Islet of Langerhans (tissue), 1 donor: ENCODE data around the gene SKIDA1.
"Not testable (repeated sequence)": the region's sequence is repeated elsewhere in the genome, so short reads cannot be mapped to it uniquely, and the experiment has no call there.

Experiments used
- FAIRE-seq: peaks from one replicate; lab custom pipeline; 2011; peaks lifted over from hg19 to GRCh38; lab: Jason Lieb, UNC

SKIDA1 gene

DNA sequence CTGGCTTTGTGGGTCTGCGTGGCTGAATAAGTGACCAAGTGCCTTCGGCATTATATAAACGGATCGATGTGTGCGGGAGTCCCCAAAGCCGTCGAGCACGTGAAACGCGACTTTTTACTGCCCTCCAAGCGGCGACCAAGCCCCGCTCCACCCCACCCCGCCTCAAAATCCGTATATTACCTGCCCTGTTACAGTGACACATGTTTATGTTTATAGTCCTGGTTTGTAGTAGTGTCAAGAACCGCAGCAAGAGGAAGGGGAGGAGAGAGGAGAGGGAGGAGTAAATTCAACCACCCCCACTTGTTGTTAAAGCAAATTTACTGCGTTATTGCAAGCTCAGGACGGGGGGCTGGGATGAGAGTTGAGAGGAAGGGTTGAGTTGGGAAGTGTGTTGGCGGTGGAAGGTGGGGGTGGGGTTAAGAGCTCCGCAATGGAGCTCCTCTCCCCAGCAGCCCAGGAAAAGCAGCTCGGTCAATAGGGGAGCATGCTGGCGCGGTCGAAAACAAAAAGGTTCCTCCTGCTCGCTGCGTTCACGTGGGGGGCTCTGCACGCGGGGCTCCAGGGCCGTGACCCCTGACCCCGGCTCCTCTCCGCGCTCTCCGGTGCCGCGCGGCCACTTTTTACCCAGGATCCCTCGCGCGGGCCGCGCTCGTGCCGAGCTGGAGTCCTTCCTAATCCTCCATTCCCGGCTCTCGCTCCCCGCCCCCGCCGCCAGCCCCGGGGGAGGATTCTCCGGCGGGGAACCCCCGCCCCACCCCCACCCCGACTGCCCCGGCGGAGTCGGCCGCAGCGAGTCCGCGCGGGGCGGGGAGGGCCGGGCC is at the start of gene SKIDA1:
Gene SKIDA1, minus strand, starts transcription at position 316 of the 821 bp plus-strand sequence. CDS start 7,860 bp downstream, outside the sequence.
- FAIRE-seq = no peak

DNA sequence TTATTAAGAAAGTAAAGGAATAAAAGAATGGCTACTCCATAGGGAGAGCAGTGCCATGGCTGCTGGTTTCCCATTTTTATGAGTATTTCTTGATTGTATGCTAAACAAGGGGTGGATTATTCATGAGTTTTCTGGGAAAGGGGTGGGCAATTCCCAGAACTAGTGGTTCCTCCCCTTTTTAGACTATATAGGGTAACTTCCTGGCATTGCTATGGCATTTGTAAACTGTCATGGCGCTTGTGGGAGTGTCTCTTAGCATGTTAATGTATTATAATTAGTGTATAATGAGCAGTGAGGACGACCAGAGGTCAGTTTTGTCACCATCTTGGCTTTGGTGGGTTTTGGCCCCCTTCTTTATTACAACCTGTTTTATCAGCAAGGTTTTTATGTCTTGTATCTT is 49.0 kb upstream of the SKIDA1 start:
- FAIRE-seq = not testable (repeated sequence)

DNA sequence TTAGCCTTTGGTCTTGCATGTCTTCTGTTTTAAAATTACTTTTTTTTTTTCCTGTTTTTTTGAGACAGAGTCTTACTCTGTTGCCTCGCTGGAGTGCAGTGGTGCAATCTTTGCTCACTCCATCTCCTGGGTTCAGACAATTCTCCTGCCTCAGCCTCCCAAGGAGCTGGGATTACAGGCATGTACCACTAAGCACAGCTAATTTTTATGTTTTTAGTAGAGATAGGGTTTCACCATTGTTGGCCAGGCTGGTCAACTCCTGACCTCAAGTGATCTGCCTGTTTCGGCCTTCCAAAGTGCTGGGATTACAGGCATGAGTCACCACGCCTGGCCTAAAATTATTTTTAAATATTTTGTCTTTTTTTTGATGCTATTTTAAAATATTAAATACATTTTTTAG is 47.1 kb upstream of the SKIDA1 start:
- no peak for FAIRE-seq

DNA sequence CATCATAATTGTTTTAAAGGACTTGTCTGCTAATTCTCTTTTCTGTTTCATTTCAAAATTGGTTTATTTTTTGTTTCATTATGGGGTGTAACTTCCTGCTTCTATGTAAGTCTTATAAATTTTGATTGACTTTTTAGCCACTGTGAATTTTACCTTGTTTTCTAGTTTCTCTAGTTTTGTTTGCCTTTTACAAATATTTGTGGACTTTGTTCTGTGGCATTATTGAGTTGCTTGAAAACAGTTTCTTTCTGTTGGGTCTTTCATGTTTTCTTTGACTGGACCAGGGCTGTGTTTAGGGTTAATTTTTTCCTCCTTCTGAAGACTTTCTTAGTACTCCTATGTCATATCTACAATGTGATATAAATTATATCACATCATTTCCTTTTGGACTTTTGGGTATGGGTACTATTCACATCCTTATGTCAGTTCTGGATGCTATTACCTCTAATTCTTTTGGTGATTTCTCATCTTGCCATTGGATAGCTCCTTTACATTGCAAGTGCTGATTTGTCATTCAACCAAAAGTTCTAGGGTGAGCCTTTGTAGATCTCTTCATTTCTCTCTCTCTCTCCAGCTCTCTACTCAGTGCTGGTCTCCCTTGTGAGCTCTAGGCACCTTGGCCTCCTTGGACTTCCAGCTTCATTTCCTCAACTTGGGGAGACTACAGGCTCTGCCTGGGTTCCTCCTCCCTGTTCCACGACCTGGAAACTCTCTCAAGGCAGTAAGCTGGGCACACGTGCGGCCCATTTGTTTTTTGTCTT is 45.5 kb upstream of the SKIDA1 start:
- FAIRE-seq = peak; percentile 33

DNA sequence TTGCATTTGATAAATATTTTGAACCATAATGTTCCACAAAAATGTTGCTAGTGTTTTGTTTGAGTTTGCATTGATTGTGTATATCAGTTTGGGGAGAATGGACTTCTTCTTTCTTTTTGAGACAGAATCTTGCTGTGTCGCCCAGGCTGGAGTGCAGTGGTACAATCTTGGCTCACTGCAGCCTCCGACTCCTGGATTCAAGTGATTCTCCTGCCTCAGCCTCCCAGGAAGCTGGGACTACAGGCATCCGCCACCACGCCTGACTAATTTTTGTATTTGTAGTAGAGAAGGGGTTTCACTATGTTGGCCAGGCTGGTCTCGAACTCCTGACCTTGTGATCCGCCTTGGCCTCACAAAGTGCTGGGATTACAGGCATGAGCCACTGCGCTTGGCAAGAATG is 33.5 kb upstream of the SKIDA1 start:
- FAIRE-seq = not testable (repeated sequence)

DNA sequence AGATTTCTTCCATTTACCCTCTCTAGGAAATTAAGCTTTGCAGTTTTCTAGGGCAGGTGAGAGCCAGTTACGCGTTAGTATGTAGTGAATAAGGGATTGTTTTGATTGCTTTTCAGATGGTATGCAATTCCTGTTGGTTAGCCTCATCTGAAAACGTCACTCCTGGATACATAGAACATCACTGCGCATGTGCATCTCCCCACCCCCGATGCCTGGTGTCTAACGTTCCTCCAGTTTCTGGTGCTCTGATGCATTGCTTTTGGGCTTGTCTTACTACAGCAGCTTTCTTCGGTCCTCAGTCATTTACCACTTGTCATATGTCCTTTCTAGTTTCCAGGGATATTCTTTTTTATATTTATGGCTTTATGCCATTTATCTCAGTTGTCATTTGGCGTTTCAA is 31.0 kb upstream of the SKIDA1 start:
- no peak for FAIRE-seq

DNA sequence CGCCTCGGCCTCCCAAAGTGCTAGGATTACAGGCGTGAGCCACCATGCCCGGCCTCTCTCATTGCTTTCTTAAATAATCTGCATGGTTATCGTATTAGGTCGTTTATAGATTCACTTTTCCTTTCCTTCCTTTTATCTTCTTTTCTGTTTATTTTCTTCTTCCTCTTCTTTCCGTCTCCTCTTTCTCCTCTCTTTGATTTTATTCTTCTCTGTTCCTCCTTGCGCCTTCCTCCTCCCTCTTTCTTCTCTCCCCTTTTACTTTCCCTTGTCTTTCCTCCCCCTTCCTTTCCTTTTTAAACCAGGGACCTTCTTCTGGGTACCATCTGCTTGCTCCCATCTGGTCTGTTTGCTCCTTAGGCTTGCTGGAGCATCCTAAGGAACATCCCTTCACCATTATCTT is 27.2 kb upstream of the SKIDA1 start:
- FAIRE-seq = no peak

DNA sequence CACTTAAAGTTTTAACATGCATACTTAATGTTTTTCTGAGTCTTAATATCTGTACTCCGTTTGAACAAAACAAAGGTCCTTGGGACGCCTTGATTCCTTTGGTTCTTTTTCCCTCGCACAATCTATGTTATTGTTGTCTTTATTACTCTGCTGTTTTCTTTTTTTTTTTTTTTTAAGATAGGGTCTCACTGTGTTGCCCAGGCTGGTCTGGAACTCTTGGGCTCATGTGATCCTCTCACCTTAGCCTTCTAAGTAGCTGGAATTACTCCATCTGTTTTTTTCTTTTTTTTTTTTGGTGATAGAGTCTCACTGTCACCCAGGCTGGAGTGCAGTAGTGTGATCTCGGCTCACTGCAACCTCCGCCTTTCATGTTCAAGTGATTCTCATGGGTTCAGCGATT is 21.8 kb upstream of the SKIDA1 start:
- FAIRE-seq = no peak

DNA sequence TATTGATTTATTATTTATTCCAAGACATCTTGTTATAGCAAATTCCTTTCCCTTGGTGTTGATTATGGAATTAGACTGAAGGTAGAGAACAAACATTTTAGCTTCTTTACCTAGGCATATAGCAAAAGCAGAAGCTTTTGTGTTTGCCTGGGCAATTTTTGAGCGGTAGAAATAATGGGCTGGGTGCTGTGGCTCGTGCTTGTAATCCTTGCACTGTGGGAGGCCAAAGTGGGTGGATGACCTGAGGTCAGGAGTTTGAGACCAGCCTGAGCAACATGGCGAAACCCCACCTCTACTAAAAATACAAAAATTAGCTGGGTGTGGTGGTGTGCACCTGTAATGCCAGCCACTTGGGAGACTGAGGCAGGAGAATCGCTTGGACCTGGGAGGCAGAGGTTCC is 15.2 kb upstream of the SKIDA1 start:
- not testable (repeated sequence) for FAIRE-seq

DNA sequence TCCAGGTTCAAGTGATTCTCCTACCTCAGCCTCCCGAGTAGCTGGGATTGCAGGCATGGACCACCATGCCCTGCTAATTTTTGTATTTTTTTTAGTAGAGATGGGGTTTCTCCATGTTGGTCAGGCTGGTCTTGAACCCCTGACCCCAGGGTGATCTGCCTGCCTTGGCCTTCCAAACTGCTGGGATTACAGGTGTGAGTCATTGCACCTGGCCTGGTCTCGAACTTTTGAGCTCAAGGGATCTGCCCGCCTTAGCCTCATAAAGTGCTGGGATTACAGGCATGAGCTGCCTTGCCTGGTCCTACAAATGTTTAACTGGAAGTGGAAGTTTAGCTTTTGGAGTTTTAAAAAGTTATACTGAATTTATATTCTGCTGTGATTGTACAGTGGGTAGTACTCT is 11.4 kb upstream of the SKIDA1 start:
- no peak for FAIRE-seq

DNA sequence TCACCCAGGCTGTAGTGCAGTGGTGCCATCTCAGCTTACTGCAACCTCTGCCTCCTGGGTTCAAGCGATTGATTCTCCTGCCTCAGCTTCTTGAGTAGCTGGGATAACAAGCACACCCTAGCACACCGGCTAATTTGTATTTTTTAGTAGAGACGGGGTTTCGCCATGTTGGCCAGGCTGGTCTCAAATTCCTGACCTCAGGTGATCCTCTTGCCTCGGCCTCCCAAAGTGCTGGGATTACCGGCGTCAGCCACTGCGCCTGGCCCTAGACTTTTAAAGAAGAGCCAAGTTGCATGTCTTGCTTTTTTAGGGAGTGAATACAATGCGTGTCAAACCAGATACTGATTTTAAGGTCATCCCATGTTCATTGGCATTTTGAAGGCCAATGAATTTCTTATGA is 10.5 kb upstream of the SKIDA1 start:
- FAIRE-seq = not testable (repeated sequence)

DNA sequence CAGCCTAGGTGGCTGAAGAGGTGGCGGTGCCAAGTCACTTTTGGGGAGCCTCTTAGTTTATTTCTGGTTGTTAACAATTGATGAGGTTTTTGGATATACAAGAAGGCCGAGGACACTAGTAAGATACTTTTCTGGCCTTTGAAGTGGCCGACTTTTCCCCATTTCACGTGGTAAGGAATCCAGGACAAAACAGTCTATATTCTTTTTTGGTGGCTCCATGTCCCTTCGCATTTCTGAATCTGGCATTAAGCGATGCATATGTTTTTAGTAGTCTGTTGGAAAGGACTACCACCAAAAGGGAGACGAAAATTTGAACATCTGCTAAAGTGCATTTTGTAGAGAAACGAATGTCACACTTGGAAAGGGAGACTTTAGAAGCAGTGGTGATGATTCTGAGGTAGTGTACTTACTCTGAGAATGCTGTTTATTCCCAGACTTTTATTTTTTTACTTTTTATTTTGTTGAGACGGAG is 10.0 kb upstream of the SKIDA1 start:
- no peak for FAIRE-seq

DNA sequence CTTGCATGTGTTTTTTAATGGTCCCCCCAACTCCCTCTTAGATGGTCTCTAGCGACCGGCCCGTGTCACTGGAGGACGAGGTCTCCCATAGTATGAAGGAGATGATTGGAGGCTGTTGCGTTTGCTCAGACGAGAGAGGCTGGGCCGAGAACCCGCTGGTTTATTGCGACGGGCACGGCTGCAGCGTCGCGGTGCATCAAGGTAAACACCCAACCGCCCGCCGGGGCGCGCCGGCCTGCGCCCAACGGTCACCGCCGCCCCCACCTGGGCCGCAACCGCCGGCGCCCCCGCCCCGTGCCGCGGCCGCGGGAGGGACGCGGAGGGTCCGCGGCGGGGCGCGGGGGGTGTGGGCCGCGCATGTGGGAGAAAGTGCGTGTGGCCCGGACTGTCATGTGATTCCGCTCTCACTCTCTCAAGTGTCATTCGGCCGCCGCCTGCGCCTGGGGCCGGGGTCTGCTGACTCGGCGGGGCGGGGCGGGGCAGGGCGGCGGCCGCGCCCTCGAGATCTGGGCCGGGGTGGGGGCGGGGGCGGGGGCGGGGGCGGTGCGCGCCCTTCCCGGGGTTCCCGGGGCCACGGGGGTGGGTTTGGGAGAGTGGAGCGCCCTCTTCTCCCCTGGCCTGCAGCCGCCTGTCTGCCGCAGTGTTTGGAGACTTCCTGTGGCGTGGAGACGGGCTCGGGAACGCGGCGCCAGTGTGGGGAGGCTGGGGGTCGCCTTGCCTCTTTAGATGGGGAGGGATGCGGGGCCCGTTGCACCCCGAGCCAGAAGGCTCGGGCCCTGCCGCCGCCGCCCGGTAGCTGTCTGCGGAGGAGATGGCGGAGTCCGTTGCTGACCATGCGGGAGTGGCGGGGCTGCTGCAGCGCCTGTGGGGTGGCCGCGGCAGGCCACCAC is 9.4 kb upstream of the SKIDA1 start:
- no peak for FAIRE-seq

DNA sequence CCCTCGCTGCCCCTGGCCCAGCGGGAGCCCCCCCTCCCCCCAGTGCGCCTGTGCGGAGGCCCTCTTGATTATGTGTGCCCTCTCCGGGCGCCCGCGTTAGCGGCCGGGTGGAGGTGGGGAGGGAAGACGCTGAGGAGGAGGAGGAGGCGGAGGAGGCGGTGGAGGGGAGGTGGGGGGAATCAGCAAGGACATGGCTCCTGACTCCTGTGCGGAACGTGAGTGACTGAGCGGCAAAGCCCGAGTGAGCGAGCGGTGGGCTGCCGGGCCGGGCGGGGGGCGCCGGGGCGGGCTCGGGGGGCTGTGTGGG is 8.8 kb upstream of the SKIDA1 start:
- FAIRE-seq = no peak

DNA sequence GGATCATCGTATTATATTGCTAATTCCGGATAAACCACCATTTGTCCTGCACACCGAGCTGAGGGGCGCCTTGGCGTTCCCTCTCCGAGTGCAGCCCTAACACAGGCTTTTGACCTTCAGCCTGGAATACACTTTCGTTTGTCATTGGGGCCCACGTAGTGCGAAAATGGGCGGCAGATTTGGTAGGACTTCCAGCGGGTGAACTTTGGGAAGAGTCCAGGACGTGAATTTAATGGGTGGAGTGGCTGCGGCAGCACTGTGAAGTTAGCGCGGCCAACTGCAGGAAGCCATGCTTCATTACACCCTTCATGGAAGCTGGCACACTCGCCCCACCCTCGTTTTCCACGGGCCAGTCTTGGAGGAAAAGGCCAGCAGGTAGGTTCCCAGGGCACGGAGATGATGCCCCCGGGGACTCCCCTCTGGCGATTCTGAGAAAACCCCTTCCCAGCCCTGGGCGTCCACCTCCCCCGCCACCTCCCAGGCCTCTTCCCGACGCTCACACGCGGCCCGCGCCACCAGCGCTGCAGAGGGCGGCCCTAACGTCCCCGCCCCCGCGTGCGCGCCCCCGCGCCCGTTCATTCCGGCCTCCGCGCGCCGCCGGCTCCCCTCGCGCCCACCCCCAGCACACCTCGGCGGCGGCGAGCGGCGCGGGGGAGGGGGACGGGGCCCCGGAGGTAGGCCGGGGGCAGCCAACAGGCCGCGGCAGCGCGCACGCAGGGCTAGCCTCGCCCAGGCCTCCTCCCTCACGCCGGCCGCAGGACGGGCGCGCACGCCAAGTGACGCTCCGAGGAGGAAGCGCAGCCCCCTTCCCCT is 8.2 kb upstream of the SKIDA1 start, which contains the start of gene MLLT10:
Gene MLLT10, plus strand, starts transcription at position 766 of the 813 bp plus-strand sequence. CDS start 413 bp downstream, outside the sequence.
- FAIRE-seq = no peak

DNA sequence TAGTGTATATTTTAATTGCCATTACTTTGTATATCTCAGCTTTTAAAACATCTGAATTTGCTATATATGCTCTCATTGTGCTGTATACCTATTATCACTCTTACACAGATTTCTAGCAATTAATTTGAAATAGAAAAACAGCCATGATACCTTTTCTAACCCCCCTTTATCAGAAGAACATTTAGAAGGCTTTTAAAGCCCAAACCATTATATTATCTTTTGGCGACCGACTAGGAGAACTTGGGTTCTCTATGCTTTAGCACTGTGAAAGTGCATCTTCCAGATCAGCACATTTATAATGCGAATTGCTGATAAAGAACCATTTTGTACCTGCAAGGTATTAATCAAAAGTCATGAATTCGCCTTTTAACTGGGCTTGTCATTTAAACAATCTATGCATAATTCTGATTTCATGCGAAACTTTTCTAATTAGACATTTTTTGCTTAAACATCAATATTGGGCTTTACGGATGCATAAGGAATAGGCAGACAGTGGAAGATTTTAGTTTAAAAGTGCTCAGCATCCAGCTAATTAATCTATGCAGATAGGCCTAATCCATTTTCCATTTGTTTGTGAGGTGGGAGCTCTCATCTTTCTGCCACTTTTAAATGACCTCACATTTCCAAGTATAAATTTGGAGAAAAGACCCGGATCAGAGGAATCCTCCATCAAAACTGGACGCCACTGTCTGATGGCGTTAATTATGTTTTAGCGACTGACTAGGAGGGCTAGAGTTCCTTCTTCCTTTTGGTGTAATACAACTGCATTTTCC is 7.4 kb upstream of the SKIDA1 start:
- FAIRE-seq = peak; percentile 84

DNA sequence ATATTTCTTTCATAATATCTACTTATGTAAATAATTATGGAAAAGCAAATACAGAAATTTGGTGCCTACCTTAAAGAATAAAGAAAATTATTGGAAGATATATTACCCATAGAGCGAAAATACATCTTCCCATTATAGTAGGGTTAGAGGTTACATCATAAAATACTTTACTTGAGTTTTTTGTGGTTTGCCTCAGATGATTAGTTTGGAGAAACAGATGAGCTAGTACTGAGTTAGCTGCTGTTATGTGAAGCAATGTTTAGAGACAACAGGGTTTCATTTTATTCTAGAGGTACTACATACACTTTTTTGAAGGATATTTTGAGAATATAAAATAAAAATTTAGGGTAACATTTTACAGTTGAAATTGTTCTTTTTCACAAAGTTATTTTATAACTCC is 5.7 kb upstream of the SKIDA1 start:
- peak; percentile 9 for FAIRE-seq

DNA sequence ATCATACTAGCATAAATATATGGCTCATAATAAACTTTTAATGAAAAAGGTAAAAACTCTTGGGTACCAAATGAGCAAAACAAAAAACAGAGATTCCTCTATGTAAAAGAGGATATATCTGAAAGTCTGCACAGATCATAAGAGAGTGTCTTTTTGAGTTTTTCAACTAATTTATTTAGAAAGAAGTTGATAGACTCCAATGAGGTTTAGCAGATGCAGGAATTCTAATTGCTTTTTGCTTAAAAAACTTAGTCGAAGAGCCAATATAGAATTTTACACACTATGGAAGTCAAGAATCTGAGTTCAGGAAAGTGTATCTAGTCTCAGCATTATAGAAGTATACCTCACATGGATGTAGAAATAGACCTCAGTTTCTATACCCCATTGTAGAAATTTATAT is 5.2 kb upstream of the SKIDA1 start:
- FAIRE-seq = peak; percentile 68

DNA sequence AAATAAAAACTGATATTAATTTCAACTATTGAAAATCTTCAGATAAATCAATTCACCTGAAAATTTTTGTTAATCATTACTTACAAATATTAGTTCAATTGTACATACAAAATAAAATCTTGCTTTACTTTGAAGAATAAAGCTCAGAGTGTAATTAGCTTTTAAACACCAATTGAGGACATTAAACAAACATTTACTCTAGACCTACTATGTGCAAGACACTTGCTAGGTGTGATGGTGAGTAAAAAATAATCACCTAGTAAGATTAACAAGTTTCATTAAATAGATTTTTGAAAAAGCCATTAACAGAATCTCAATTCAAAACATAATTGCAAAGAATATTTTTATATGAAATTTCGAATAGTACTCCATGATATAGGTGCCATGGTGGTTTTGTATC is 4.7 kb upstream of the SKIDA1 start:
- peak; percentile 27 for FAIRE-seq

DNA sequence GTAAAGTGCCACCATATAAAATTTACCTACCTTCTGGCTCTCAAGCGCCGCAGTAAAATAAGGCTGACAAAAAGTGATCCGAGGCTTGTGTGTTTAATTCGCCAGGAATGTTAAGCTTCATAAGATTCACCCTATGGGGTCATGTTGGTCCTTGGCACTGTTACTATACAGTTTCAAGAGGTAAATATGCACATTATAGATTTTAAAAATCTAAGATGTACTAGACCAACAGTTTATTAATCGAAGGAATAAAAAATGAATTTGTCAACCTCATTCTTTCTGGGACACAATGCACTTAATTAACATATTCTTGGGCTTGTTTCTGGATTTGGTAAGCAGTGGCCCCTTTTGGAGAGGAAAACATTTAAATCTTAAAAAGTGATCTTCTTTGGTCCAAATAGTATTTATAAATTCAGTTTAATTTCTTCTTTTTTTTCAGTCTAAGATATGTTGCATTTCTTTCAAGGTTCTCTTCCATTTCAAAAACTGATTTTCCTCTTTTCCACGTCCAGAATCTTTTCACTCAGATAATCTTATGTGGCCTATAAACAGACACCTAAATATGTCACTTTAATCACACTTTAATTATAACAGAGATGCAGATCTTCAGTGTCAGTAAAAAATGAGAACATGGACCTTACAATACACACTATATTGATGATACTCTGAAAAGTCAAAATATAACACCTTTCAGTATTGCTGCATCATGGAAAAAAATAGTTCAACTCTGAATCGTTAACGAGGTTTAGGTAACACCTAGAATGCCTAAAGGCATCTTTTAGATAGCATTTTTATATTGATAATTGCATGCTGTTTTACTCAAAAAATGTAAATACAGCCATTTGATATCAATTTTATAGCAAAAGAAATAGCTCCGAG is 3.8 kb upstream of the SKIDA1 start:
- peak; percentile 47 for FAIRE-seq
